ENCODE measurements around the gene MEX3D.

DNA sequence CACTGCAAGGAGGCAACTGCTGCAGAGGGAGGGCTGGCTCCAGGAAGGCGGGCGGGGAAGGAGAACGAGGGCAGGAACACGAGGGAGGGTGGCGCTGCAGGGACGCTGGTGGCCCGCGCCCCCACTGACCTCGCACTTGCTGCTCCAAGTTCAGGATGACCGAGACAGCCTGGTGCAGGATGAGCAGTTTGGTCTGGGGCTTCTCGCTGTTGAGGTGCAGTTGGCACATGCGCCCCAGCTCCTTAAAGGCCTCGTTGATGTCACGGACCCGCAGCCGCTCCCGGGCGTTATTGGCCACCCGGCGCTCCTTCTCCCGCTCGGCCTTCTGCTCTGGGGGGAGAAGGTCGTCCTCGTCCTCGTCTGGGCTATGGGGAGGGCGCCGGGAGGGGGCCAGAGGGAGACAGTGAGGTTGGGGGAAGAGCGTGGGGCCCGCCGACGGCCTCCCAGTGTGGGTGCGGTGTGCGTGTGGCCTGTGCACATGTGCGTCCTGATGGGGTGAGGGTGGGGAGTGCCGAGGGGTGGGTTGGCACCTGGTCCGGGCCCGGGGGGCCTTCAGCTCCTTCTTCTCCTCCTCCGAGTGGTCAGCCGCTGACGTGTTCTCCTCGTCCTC lies 47.1 kb upstream of the MEX3D start:
- TF ChIP-seq, protein P1, sequence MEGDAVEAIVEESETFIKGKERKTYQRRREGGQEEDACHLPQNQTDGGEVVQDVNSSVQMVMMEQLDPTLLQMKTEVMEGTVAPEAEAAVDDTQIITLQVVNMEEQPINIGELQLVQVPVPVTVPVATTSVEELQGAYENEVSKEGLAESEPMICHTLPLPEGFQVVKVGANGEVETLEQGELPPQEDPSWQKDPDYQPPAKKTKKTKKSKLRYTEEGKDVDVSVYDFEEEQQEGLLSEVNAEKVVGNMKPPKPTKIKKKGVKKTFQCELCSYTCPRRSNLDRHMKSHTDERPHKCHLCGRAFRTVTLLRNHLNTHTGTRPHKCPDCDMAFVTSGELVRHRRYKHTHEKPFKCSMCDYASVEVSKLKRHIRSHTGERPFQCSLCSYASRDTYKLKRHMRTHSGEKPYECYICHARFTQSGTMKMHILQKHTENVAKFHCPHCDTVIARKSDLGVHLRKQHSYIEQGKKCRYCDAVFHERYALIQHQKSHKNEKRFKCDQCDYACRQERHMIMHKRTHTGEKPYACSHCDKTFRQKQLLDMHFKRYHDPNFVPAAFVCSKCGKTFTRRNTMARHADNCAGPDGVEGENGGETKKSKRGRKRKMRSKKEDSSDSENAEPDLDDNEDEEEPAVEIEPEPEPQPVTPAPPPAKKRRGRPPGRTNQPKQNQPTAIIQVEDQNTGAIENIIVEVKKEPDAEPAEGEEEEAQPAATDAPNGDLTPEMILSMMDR (conservative IDR thresholded peaks at IDR 0.05), result no peak
- TF ChIP-seq ZFX (IDR thresholded peaks at IDR 0.05), result no peak

Measured in C4-2B (cell line).